ENCODE data around the gene RIMS4.
"Not testable (repeated sequence)": the region's sequence is repeated elsewhere in the genome, so short reads cannot be mapped to it uniquely, and the experiment has no call there.

Gene RIMS4

GRCh38 chr20:44830995-44831394 lies 20.6 kb upstream of the RIMS4 start:
- DNase-seq (ENCODE audit: low read depth, low spot score) = no peak

- DNase-seq (ENCODE audit: low read depth, low spot score) = no peak
Observed at GRCh38 chr20:44830523-44830922, 20.2 kb upstream of the RIMS4 start.

- no peak for DNase-seq (ENCODE audit: low read depth, low spot score)
Observed at GRCh38 chr20:44829688-44830087, 19.3 kb upstream of the RIMS4 start.

- no peak for DNase-seq (ENCODE audit: low read depth, low spot score)
Observed at GRCh38 chr20:44828640-44829039, 18.3 kb upstream of the RIMS4 start.

- no peak for DNase-seq (ENCODE audit: low read depth, low spot score)
Observed at GRCh38 chr20:44827401-44827800, 17.1 kb upstream of the RIMS4 start.

- DNase-seq (ENCODE audit: low read depth, low spot score) = not testable (repeated sequence)
Observed at GRCh38 chr20:44821576-44821975, 11.2 kb upstream of the RIMS4 start.

GRCh38 chr20:44819936-44820335 lies 9.6 kb upstream of the RIMS4 start:
- DNase-seq (ENCODE audit: low read depth, low spot score) = no peak

- DNase-seq (ENCODE audit: low read depth, low spot score) = no peak
Observed at GRCh38 chr20:44817143-44817910, 7.0 kb upstream of the RIMS4 start.

- no peak for DNase-seq (ENCODE audit: low read depth, low spot score)
Observed at GRCh38 chr20:44814937-44815336, 4.6 kb upstream of the RIMS4 start.

GRCh38 chr20:44811150-44811685 lies 872 bp upstream of the RIMS4 start:
- no peak for DNase-seq (ENCODE audit: low read depth, low spot score)

- DNase-seq (ENCODE audit: low read depth, low spot score) = no peak
Observed at GRCh38 chr20:44810061-44810390, 320 bp downstream of the RIMS4 start.

- no peak for DNase-seq (ENCODE audit: low read depth, low spot score)
Observed at GRCh38 chr20:44809380-44810060, 826 bp downstream of the RIMS4 start.

- DNase-seq (ENCODE audit: low read depth, low spot score) = no peak
Observed at GRCh38 chr20:44807684-44808056, 2.7 kb downstream of the RIMS4 start.

- DNase-seq (ENCODE audit: low read depth, low spot score) = no peak
Observed at GRCh38 chr20:44807051-44807683, 3.2 kb downstream of the RIMS4 start.

- no peak for DNase-seq (ENCODE audit: low read depth, low spot score)
Observed at GRCh38 chr20:44805979-44806620, 4.2 kb downstream of the RIMS4 start.

GRCh38 chr20:44805335-44805978 lies 4.9 kb downstream of the RIMS4 start:
- DNase-seq (ENCODE audit: low read depth, low spot score) = no peak

- no peak for DNase-seq (ENCODE audit: low read depth, low spot score)
Observed at GRCh38 chr20:44803383-44803941, 6.9 kb downstream of the RIMS4 start.

GRCh38 chr20:44802702-44803101 lies 7.6 kb downstream of the RIMS4 start:
- no peak for DNase-seq (ENCODE audit: low read depth, low spot score)

GRCh38 chr20:44800391-44801046 lies 9.8 kb downstream of the RIMS4 start:
- no peak for DNase-seq (ENCODE audit: low read depth, low spot score)

GRCh38 chr20:44799691-44800090 lies 10.7 kb downstream of the RIMS4 start:
- DNase-seq (ENCODE audit: low read depth, low spot score) = no peak

All from brain pericyte (primary cell).